HEK293 (cell line): Measurements from ENCODE around the gene TGDS.

Experiments used
- CTCF ChIA-PET: fragments of 350-600 bp; formaldehyde crosslinking; extraction: SDS; loops from one replicate; lab custom pipeline; 2021; ENCODE audit warnings: antibody characterized with exemption; lab: Yijun Ruan, JAX
- POLR2A ChIA-PET: fragments of 300-600 bp; formaldehyde crosslinking; extraction: SDS; loops from one replicate; lab custom pipeline; 2020; ENCODE audit warnings: antibody characterized with exemption, inconsistent platforms; lab: Yijun Ruan, JAX
- H3K27ac ChIP-seq: fragments of 200-500 bp; sonication (Bioruptor generic); 2 replicates; pipeline ENCODE4 v1.5.1; 2014; ENCODE audit warnings: low read depth, low read length, control low read depth, inconsistent platforms; ENCODE audit errors: extremely low read depth
- H3K36me3 ChIP-seq, 2 experiments: fragments of 200-500 bp in 1 of 2; sonication (Bioruptor generic) in 1 of 2; 1 replicate in 1 of 2; 2 replicates in 1 of 2; pipeline ENCODE4 v1.5.1; 2014 to 2017; ENCODE audit warnings: inconsistent platforms in 2 of 2, low read length in 2 of 2; ENCODE audit not compliant: control insufficient read depth in 2 of 2, insufficient read depth in 1 of 2
- H3K4me1 ChIP-seq: fragments of 200-500 bp; sonication (Bioruptor generic); 2 replicates; pipeline ENCODE4 v1.5.1; 2014; ENCODE audit warnings: mild to moderate bottlenecking, low read length, inconsistent platforms; ENCODE audit not compliant: control insufficient read depth, insufficient read depth
- H3K4me3 ChIP-seq: 2 replicates; pipeline ENCODE4 v1.5.1; 2011; ENCODE audit warnings: low read depth, mild to moderate bottlenecking, control low read depth, low read length, moderate library complexity
- H3K9me3 ChIP-seq: fragments of 200-500 bp; sonication (Bioruptor generic); 2 replicates; pipeline ENCODE4 v1.5.1; 2014; ENCODE audit warnings: low read depth, low read length, inconsistent platforms; ENCODE audit not compliant: control insufficient read depth, insufficient read depth
- HOXC10 ChIP-seq: sonication (generic); formaldehyde crosslinking; IDR thresholded peaks from 2 replicates; pipeline ENCODE4 v1.8.1; 2023; ENCODE audit warnings: mild to moderate bottlenecking, missing genetic modification reagents
- OVOL3 ChIP-seq: fragments of 450-650 bp; formaldehyde crosslinking; IDR thresholded peaks from 2 replicates; pipeline ENCODE4 v1.5.1; 2016; ENCODE audit warnings: missing biosample characterization, missing genetic modification characterization
- TRIM28 ChIP-seq: IDR thresholded peaks from 2 replicates; pipeline ENCODE4 v1.6.1; 2011; ENCODE audit warnings: low read length, control low read depth, borderline replicate concordance
- ZBTB17 ChIP-seq: fragments of 450-650 bp; formaldehyde crosslinking; IDR thresholded peaks from 2 replicates; pipeline ENCODE4 v1.5.1; 2016; ENCODE audit warnings: missing biosample characterization, missing genetic modification characterization
- ZBTB20 ChIP-seq: fragments of 450-650 bp; formaldehyde crosslinking; IDR thresholded peaks from 2 replicates; pipeline ENCODE4 v1.5.1; 2016; ENCODE audit warnings: missing biosample characterization, missing genetic modification characterization
- ZNF146 ChIP-seq: fragments of 450-650 bp; formaldehyde crosslinking; IDR thresholded peaks from 2 replicates; pipeline ENCODE4 v1.5.1; 2016; ENCODE audit warnings: missing biosample characterization, missing genetic modification characterization
- ZNF157 ChIP-seq: fragments of 450-650 bp; formaldehyde crosslinking; IDR thresholded peaks from 2 replicates; pipeline ENCODE4 v1.5.1; 2016; ENCODE audit warnings: missing biosample characterization, missing genetic modification characterization
- ZNF175 ChIP-seq: fragments of 450-650 bp; formaldehyde crosslinking; IDR thresholded peaks from 2 replicates; pipeline ENCODE4 v1.5.1; 2016; ENCODE audit warnings: missing biosample characterization, missing genetic modification characterization
- ZNF292 ChIP-seq: fragments of 450-650 bp; formaldehyde crosslinking; IDR thresholded peaks from 2 replicates; pipeline ENCODE4 v1.5.1; 2016; ENCODE audit warnings: low read depth, missing biosample characterization, missing genetic modification characterization, borderline replicate concordance
- ZNF324 ChIP-seq: fragments of 450-650 bp; formaldehyde crosslinking; IDR thresholded peaks from 2 replicates; pipeline ENCODE4 v1.5.1; 2016; ENCODE audit warnings: missing biosample characterization, missing genetic modification characterization
- ZNF335 ChIP-seq: fragments of 450-650 bp; formaldehyde crosslinking; conservative IDR thresholded peaks from 2 replicates; pipeline ENCODE4 v1.5.1; 2016; ENCODE audit warnings: missing biosample characterization, missing genetic modification characterization
- ZNF366 ChIP-seq: fragments of 450-650 bp; formaldehyde crosslinking; conservative IDR thresholded peaks from 2 replicates; pipeline ENCODE4 v1.5.1; 2016; ENCODE audit warnings: missing biosample characterization, missing genetic modification characterization
- ZNF473 ChIP-seq: fragments of 450-650 bp; formaldehyde crosslinking; IDR thresholded peaks from 2 replicates; pipeline ENCODE4 v1.5.1; 2017; ENCODE audit warnings: missing biosample characterization, missing genetic modification characterization
- ZNF544 ChIP-seq: fragments of 450-650 bp; formaldehyde crosslinking; IDR thresholded peaks from 2 replicates; pipeline ENCODE4 v1.5.0; 2017; ENCODE audit warnings: missing biosample characterization, missing genetic modification characterization
- ZNF548 ChIP-seq: fragments of 450-650 bp; formaldehyde crosslinking; IDR thresholded peaks from 2 replicates; pipeline ENCODE4 v1.5.1; 2016; ENCODE audit warnings: missing biosample characterization, missing genetic modification characterization
- ZNF561 ChIP-seq: fragments of 450-650 bp; IDR thresholded peaks from 2 replicates; pipeline ENCODE4 v1.5.1; 2018; ENCODE audit warnings: missing biosample characterization, missing genetic modification characterization, borderline replicate concordance
- ZNF571 ChIP-seq: fragments of 450-650 bp; formaldehyde crosslinking; IDR thresholded peaks from 2 replicates; pipeline ENCODE4 v1.5.0; 2017; ENCODE audit warnings: missing biosample characterization, missing genetic modification characterization
- ZNF600 ChIP-seq: fragments of 450-650 bp; formaldehyde crosslinking; IDR thresholded peaks from 2 replicates; pipeline ENCODE4 v1.5.1; 2016; ENCODE audit warnings: missing biosample characterization, missing genetic modification characterization
- ZNF707 ChIP-seq: fragments of 450-650 bp; formaldehyde crosslinking; IDR thresholded peaks from 2 replicates; pipeline ENCODE4 v1.5.1; 2016; ENCODE audit warnings: missing biosample characterization, missing genetic modification characterization
- ZNF777 ChIP-seq: fragments of 450-650 bp; formaldehyde crosslinking; IDR thresholded peaks from 2 replicates; pipeline ENCODE4 v1.5.1; 2017; ENCODE audit warnings: missing biosample characterization, missing genetic modification characterization, borderline replicate concordance
- ZSCAN30 ChIP-seq: fragments of 450-650 bp; IDR thresholded peaks from 2 replicates; pipeline ENCODE4 v1.5.1; 2018; ENCODE audit warnings: missing biosample characterization, mild to moderate bottlenecking, missing genetic modification characterization, moderate library complexity
- TF ChIP-seq, protein P1 (sequence below): fragments of 450-650 bp; formaldehyde crosslinking; IDR thresholded peaks from 2 replicates; pipeline ENCODE4 v1.5.1; 2016; ENCODE audit warnings: missing biosample characterization, missing genetic modification characterization, low read depth
- TF ChIP-seq, protein P2 (sequence below): fragments of 450-650 bp; formaldehyde crosslinking; IDR thresholded peaks from 2 replicates; pipeline ENCODE4 v1.5.1; 2016; ENCODE audit warnings: missing biosample characterization, missing genetic modification characterization, borderline replicate concordance
- TF ChIP-seq, protein P3 (sequence below): fragments of 450-650 bp; formaldehyde crosslinking; IDR thresholded peaks from 2 replicates; pipeline ENCODE4 v1.5.1; 2016; ENCODE audit warnings: missing biosample characterization, missing genetic modification characterization
- TF ChIP-seq, protein P4 (sequence below): fragments of 450-650 bp; formaldehyde crosslinking; IDR thresholded peaks from 2 replicates; pipeline ENCODE4 v1.5.1; 2017; ENCODE audit warnings: missing biosample characterization, missing genetic modification characterization
- TF ChIP-seq, protein P5 (sequence below): fragments of 450-650 bp; formaldehyde crosslinking; IDR thresholded peaks from 2 replicates; pipeline ENCODE4 v1.5.0; 2017; ENCODE audit warnings: missing biosample characterization, missing genetic modification characterization, borderline replicate concordance

Gene TGDS

DNA sequence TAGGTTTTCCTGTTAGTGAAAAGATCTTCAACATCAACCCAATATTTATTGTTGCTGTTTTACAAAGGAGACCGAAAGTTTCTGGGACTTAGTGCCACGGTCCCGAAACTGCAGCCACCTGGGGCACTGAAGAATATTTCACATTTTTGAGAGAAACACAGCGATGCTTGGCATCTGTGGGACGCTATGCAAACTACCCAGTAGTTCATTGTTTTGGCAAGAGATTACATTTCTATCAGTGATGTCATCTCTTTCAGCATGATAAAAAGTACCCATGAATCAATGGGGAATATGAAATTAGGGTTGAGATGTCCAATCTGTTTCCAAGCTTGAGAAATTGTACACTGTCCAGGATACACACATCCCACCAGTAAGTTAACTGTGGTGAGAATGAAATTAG, 43.9 kb downstream of the TGDS start:
- TF ChIP-seq OVOL3 (tag by site-specific recombination), result no peak
- TF ChIP-seq, protein P1, sequence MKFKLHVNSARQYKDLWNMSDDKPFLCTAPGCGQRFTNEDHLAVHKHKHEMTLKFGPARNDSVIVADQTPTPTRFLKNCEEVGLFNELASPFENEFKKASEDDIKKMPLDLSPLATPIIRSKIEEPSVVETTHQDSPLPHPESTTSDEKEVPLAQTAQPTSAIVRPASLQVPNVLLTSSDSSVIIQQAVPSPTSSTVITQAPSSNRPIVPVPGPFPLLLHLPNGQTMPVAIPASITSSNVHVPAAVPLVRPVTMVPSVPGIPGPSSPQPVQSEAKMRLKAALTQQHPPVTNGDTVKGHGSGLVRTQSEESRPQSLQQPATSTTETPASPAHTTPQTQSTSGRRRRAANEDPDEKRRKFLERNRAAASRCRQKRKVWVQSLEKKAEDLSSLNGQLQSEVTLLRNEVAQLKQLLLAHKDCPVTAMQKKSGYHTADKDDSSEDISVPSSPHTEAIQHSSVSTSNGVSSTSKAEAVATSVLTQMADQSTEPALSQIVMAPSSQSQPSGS, result 0 out of 2 replicates have a peak, but pooled peaks have one; percentile 39
- TF ChIP-seq ZNF175, result no peak
- no peaks in the 10 kb centered on the region for H3K9me3 ChIP-seq
- H3K27ac ChIP-seq, result no peak overlapping the region
- H3K36me3 ChIP-seq, result no peaks in the 10 kb centered on the region
- H3K4me3 ChIP-seq, result no peak overlapping the region
- ChIA-PET CTCF (no interaction called here), POLR2A (interaction anchor here (0.8 kb wide), 1 partner anchor 50 kb away, joined by 4 read pairs; no protein-coding TSS in a partner anchor)
- H3K4me1 ChIP-seq, result no peaks in the 10 kb centered on the region

DNA sequence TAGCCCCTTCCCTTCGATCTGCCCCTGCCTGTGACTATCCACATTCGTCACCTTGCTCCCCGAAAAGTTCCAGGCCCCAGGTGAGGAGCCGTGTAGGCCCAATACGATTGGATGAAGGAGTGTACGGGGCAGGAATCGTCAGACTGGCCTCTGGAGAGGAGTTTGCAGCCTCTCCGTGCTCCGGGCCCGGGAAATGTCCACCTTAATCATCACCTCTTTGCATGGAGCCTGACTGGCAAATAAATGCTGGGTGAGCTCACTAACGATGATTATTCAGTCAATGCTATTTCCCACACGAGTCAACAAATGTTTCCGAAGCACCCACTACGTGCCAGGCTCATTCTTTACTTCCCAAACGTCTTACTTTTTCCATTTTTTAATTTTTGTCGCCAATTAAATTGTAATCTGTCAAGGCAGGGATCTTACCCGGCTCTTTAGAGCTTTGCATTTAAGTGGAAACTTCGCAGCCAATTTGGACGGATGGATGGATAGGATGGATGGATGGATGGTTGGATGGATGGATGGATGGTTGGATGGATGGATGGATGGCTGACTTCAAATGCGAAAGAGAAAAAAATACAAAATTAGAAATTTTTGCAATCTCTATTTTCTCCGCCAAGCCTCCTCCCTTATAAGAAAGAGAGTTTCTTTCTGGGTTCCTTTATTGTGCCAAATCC, 45.8 kb downstream of the TGDS start:
- H3K4me3 ChIP-seq, result peak overlapping the region; percentile 70
- no peaks in the 10 kb centered on the region for H3K9me3 ChIP-seq
- H3K4me1 ChIP-seq, result no peaks in the 10 kb centered on the region
- POLR2A ChIA-PET, result interaction anchor here (2.7 to 2.8 kb wide), 2 partner anchors 46 to 52 kb away, joined by 11 to 28 read pairs; partner anchors contain the start of genes GPR180 and TGDS
- CTCF ChIA-PET, result interaction anchor here (1.4 to 1.9 kb wide), 3 partner anchors 14 to 114 kb away, joined by 4 to 8 read pairs (median 5); no protein-coding TSS in a partner anchor
- no peaks in the 10 kb centered on the region for H3K36me3 ChIP-seq
- H3K27ac ChIP-seq, result peak overlapping the region; percentile 91
- peak; percentile 8; the same call in 1 of the 2 replicates for TF ChIP-seq ZNF600
- TF ChIP-seq ZNF335, result peak; percentile 82
- no peak for TF ChIP-seq ZNF561 (tag by site-specific recombination)
- no peak for TF ChIP-seq ZNF157 (tag by site-specific recombination)
- TF ChIP-seq ZNF707, result no peak
- no peak for TF ChIP-seq ZNF548 (tag by site-specific recombination)
- TF ChIP-seq, protein P2, sequence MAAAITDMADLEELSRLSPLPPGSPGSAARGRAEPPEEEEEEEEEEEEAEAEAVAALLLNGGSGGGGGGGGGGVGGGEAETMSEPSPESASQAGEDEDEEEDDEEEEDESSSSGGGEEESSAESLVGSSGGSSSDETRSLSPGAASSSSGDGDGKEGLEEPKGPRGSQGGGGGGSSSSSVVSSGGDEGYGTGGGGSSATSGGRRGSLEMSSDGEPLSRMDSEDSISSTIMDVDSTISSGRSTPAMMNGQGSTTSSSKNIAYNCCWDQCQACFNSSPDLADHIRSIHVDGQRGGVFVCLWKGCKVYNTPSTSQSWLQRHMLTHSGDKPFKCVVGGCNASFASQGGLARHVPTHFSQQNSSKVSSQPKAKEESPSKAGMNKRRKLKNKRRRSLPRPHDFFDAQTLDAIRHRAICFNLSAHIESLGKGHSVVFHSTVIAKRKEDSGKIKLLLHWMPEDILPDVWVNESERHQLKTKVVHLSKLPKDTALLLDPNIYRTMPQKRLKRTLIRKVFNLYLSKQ (tag by site-specific recombination), result no peak
- TF ChIP-seq ZNF544 (tag by site-specific recombination), result no peak
- TF ChIP-seq, protein P3, sequence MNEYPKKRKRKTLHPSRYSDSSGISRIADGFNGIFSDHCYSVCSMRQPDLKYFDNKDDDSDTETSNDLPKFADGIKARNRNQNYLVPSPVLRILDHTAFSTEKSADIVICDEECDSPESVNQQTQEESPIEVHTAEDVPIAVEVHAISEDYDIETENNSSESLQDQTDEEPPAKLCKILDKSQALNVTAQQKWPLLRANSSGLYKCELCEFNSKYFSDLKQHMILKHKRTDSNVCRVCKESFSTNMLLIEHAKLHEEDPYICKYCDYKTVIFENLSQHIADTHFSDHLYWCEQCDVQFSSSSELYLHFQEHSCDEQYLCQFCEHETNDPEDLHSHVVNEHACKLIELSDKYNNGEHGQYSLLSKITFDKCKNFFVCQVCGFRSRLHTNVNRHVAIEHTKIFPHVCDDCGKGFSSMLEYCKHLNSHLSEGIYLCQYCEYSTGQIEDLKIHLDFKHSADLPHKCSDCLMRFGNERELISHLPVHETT (tag by site-specific recombination), result no peak
- TF ChIP-seq ZBTB17 (tag by site-specific recombination), result peak; percentile 85
- no peak for TF ChIP-seq ZNF473 (tag by site-specific recombination)
- no peak for TF ChIP-seq HOXC10 (CRISPR knock-in tag)
- TF ChIP-seq, protein P4, sequence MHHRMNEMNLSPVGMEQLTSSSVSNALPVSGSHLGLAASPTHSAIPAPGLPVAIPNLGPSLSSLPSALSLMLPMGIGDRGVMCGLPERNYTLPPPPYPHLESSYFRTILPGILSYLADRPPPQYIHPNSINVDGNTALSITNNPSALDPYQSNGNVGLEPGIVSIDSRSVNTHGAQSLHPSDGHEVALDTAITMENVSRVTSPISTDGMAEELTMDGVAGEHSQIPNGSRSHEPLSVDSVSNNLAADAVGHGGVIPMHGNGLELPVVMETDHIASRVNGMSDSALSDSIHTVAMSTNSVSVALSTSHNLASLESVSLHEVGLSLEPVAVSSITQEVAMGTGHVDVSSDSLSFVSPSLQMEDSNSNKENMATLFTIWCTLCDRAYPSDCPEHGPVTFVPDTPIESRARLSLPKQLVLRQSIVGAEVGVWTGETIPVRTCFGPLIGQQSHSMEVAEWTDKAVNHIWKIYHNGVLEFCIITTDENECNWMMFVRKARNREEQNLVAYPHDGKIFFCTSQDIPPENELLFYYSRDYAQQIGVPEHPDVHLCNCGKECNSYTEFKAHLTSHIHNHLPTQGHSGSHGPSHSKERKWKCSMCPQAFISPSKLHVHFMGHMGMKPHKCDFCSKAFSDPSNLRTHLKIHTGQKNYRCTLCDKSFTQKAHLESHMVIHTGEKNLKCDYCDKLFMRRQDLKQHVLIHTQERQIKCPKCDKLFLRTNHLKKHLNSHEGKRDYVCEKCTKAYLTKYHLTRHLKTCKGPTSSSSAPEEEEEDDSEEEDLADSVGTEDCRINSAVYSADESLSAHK (tag by site-specific recombination), result peak; percentile 32; the same call in 1 of the 2 replicates
- TF ChIP-seq ZBTB20 (tag by site-specific recombination), result peak; percentile 89
- TF ChIP-seq ZNF366 (tag by site-specific recombination), result peak; percentile 88
- no peak for TF ChIP-seq ZNF777
- TF ChIP-seq ZNF571 (tag by site-specific recombination), result no peak
- TF ChIP-seq, protein P5, sequence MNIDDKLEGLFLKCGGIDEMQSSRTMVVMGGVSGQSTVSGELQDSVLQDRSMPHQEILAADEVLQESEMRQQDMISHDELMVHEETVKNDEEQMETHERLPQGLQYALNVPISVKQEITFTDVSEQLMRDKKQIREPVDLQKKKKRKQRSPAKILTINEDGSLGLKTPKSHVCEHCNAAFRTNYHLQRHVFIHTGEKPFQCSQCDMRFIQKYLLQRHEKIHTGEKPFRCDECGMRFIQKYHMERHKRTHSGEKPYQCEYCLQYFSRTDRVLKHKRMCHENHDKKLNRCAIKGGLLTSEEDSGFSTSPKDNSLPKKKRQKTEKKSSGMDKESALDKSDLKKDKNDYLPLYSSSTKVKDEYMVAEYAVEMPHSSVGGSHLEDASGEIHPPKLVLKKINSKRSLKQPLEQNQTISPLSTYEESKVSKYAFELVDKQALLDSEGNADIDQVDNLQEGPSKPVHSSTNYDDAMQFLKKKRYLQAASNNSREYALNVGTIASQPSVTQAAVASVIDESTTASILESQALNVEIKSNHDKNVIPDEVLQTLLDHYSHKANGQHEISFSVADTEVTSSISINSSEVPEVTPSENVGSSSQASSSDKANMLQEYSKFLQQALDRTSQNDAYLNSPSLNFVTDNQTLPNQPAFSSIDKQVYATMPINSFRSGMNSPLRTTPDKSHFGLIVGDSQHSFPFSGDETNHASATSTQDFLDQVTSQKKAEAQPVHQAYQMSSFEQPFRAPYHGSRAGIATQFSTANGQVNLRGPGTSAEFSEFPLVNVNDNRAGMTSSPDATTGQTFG (tag by site-specific recombination), result no peak
- TF ChIP-seq ZSCAN30, result 0 out of 2 replicates have a peak, but pooled peaks have one; percentile 54
- TF ChIP-seq ZNF292 (tag by site-specific recombination), result no peak
- TF ChIP-seq TRIM28, result no peak; the same call in 1 of the 2 replicates
- TF ChIP-seq ZNF324, result no peak
- TF ChIP-seq ZNF146 (tag by site-specific recombination), result no peak
